ENCODE data around the gene MRPL12. TPM values are rescaled to one million over a fixed set of nuclear protein-coding genes. Genes with fewer than 3 reads are reported as not detected.
A peak's percentile ranks its signal among the peaks of the same experiment; 100 is the strongest.

MRPL12 gene
- total and polyA plus RNA-seq, 2 experiments from 2014 or later: 50.9 to 153 TPM

- peak overlapping the region; percentile 77 for H3K4me3 ChIP-seq
- no peaks in the 10 kb centered on the region for H3K9me2 ChIP-seq (ENCODE audit: insufficient read depth)
- peak overlapping the region; percentile 89 for H3K4me3 Mint-ChIP-seq
- H3K27me3 Mint-ChIP-seq (ENCODE audit: insufficient read depth, low read depth, poor library complexity): peaks cover 20% of the 10 kb centered on the region
- peak overlapping the region; percentile 93 for H3K4me2 ChIP-seq
- H3K27me3 ChIP-seq (ENCODE audit: insufficient read depth): no peaks in the 10 kb centered on the region
- H3K9me3 Mint-ChIP-seq: no peaks in the 10 kb centered on the region
- no peaks in the 10 kb centered on the region for H3K36me3 ChIP-seq (ENCODE audit: insufficient read depth)
- no peak overlapping the region for H3K27ac ChIP-seq (ENCODE audit: low read depth)
- H3K4me1 Mint-ChIP-seq: peaks cover 25% of the 10 kb centered on the region
- H3K4me1 ChIP-seq (ENCODE audit: insufficient read depth): peaks cover 24% of the 10 kb centered on the region; the same call in 1 of the 2 replicates
- DNase-seq (ENCODE audit: low spot score): no peak
- peaks cover 22% of the 10 kb centered on the region for H3F3A ChIP-seq (replicated peaks; ENCODE audit: low read depth)
- no peak overlapping the region for H2AFZ ChIP-seq
- 0 out of 4 replicates have a peak, but pooled peaks of 1 of the 2 experiments have one; percentile 20 for TF ChIP-seq CTCF (conservative IDR thresholded peaks at IDR 0.05; ENCODE audit: low read depth in 2 of 2)
- TF ChIP-seq REST (IDR thresholded peaks at IDR 0.05; ENCODE audit: unreplicated experiment): no peak
- peak overlapping the region; percentile 59; the same call in 1 of the 2 replicates for H3K27ac Mint-ChIP-seq
- peaks cover 13% of the 10 kb centered on the region for H3K79me2 ChIP-seq (replicated peaks; ENCODE audit: insufficient read depth)
- no peaks in the 10 kb centered on the region; the same call in 1 of the 2 replicates for H4K20me1 ChIP-seq (replicated peaks; ENCODE audit: insufficient read depth)
- ATAC-seq: peak; percentile 10
- H3K36me3 Mint-ChIP-seq (ENCODE audit: low read depth): peaks cover 4% of the 10 kb centered on the region; the same call in 2 of the 3 replicates
Observed at GRCh38 chr17:81712468-81713003, 9.4 kb downstream of the MRPL12 start.

GRCh38 chr17:81713004-81713555 lies 9.9 kb downstream of the MRPL12 start:
- ATAC-seq (no peak), DNase-seq (ENCODE audit: low spot score) (no peak)
- no peaks in the 10 kb centered on the region for H3K27me3 ChIP-seq (ENCODE audit: insufficient read depth)
- H3K4me2 ChIP-seq: peak overlapping the region; percentile 93
- peaks cover 24% of the 10 kb centered on the region; the same call in 1 of the 2 replicates for H3K4me1 ChIP-seq (ENCODE audit: insufficient read depth)
- peaks cover 13% of the 10 kb centered on the region for H3K79me2 ChIP-seq (replicated peaks; ENCODE audit: insufficient read depth)
- peaks cover 20% of the 10 kb centered on the region for H3K27me3 Mint-ChIP-seq (ENCODE audit: insufficient read depth, low read depth, poor library complexity)
- peak overlapping the region; percentile 77 for H3K4me3 ChIP-seq
- H3K9me2 ChIP-seq (ENCODE audit: insufficient read depth): no peaks in the 10 kb centered on the region
- no peaks in the 10 kb centered on the region for H3K9me3 Mint-ChIP-seq
- H4K20me1 ChIP-seq (replicated peaks; ENCODE audit: insufficient read depth): no peaks in the 10 kb centered on the region
- no peak overlapping the region for H2AFZ ChIP-seq
- no peaks in the 10 kb centered on the region for H3K36me3 ChIP-seq (ENCODE audit: insufficient read depth)
- peaks cover 22% of the 10 kb centered on the region for H3F3A ChIP-seq (replicated peaks; ENCODE audit: low read depth)
- peaks cover 6% of the 10 kb centered on the region for H3K36me3 Mint-ChIP-seq (ENCODE audit: low read depth)
- no peak overlapping the region for H3K27ac ChIP-seq (ENCODE audit: low read depth)
- peak overlapping the region; percentile 89 for H3K4me3 Mint-ChIP-seq
- H3K27ac Mint-ChIP-seq: peak overlapping the region; percentile 59; the same call in 1 of the 2 replicates
- peaks cover 25% of the 10 kb centered on the region for H3K4me1 Mint-ChIP-seq
- TF ChIP-seq POLR2AphosphoS5 (IDR thresholded peaks at IDR 0.05; ENCODE audit: low read depth) (no peak), NANOG (IDR thresholded peaks at IDR 0.05; ENCODE audit: borderline replicate concordance) (no peak), ETS1 (IDR thresholded peaks at IDR 0.05) (no peak), ZNF114 (CRISPR knock-in tag; IDR thresholded peaks at IDR 0.05) (no peak)

Measured in GM23338 (cell line).